Right lobe of liver (tissue), 6 donors: ENCODE results near the gene DAAM1. TPM values are rescaled to one million over a fixed set of nuclear protein-coding genes. Genes with fewer than 3 reads are reported as not detected.

Experiments used
- ATAC-seq, 4 donors: fragments of 200-7000 bp; cut with Tn5 transposase; one replicate each; pipeline ENCODE4 v1.9.1; 2020; ENCODE audit warnings: mild to moderate bottlenecking in 4 of 4, moderate library complexity in 4 of 4
- DNase-seq, 3 donors: peaks; one replicate each; pipeline ENCODE4 v3.0.0-alpha.2; 2020
- H3K27ac ChIP-seq, 3 donors: fragments of 200-600 bp; one replicate each; pipeline ENCODE4 v1.8.0; 2022
- H3K27me3 ChIP-seq, 2 donors: fragments of 200-600 bp; one replicate each; pipeline ENCODE4 v1.8.0; 2022
- H3K36me3 ChIP-seq, 4 donors: fragments of 200-600 bp; sonication (generic) in 1 of 4; one replicate each; pipeline versions ENCODE4 v1.5.1 to v1.8.0; 2017 to 2022; ENCODE audit warnings: control low read depth in 1 of 4
- H3K4me1 ChIP-seq, 4 donors: fragments of 200-600 bp; sonication (generic) in 1 of 4; one replicate each; pipeline versions ENCODE4 v1.5.1 to v1.8.0; 2017 to 2022; ENCODE audit warnings: control low read depth in 1 of 4
- H3K4me3 ChIP-seq, 3 donors: fragments of 200-600 bp; one replicate each; pipeline ENCODE4 v1.8.0; 2022
- H3K9me3 ChIP-seq, 4 donors: fragments of 200-600 bp; sonication (generic) in 1 of 4; one replicate each; pipeline versions ENCODE4 v1.5.1 to v1.8.0; 2017 to 2022; ENCODE audit warnings: control low read depth in 1 of 4
- CTCF ChIP-seq, 4 donors: fragments of 200-600 bp in 3 of 4; fragments of 450-650 bp in 1 of 4; IDR thresholded peaks; one replicate each; pipeline versions ENCODE4 v1.5.1 to v1.8.0; 2016 to 2022; ENCODE audit warnings: antibody characterized with exemption in 4 of 4, mild to moderate bottlenecking in 2 of 4
- POLR2A ChIP-seq: fragments of 450-650 bp; IDR thresholded peaks from one replicate; pipeline ENCODE4 v1.6.1; 2017; ENCODE audit warnings: antibody characterized with exemption, mild to moderate bottlenecking
- WGBS: methylation state at CpG from one replicate; pipeline ENCODE4 v1.1.6; 2018; ENCODE audit warnings: low coverage, low lambda C conversion rate; ENCODE audit not compliant: insufficient coverage; ENCODE audit errors: missing lambda C conversion rate; 5-methylcytosine and 5-hydroxymethylcytosine counted together
- intact Hi-C, 2 donors: fragments of 100-400 bp; cut with DNase I; formaldehyde crosslinking; loops; one replicate each; pipeline versions ENCODE4 v1.11.2 to v1.14.1; 2022
- total RNA-seq, 6 experiments: library from RNA; depleted of rRNA in 2 of 6; stranded (reverse); fragments of >200 nt in 2 of 6; fragmentation: NEBNext Ultra II Directional in 3 of 6; extraction: Animal tissue kit (Norgen Biotek cat#: 25700) in 3 of 6; gene quantifications; one replicate each; pipeline versions ENCODE4 v1.1.0 to v1.2.4, GENCODE V29; 2016 to 2023
- donor health status: DM: no; HTN: yes; CAD: no.
- donor health status: DM: no; HTN: no; CAD: no.
- donor health status: DM: no; HTN: no; CAD: no.
- donor health status: DM: no; HTN: yes; CAD: no.
- donor health status: DM: no; HTN: yes; CAD: no.

DAAM1 gene
- total RNA-seq, 6 experiments from 2014 or later: 17.2 to 43.6 (median 25.3) TPM

- H3K9me3 ChIP-seq: no peaks in the 10 kb centered on the region
- H3K27me3 ChIP-seq: no peaks in the 10 kb centered on the region
- H3K4me1 ChIP-seq: peaks cover 0 to 7% (median 0%) of the 10 kb centered on the region in 4 donors
- no peak overlapping the region for H3K4me3 ChIP-seq
- H3K27ac ChIP-seq: no peak overlapping the region
- TF ChIP-seq CTCF (IDR thresholded peaks at IDR 0.05): no peak
- TF ChIP-seq POLR2A: no peak
- H3K36me3 ChIP-seq: peaks cover 0 to 10% (median 0%) of the 10 kb centered on the region in 4 donors
- 81% methylated on average over 6 of the region's 6 CpGs for WGBS
- intact Hi-C loops: no loop called here
- ATAC-seq: no peak
- no peak for DNase-seq
Observed at GRCh38 chr14:59339524-59340330, 151.3 kb downstream of the DAAM1 start.

- no peaks in the 10 kb centered on the region for H3K4me1 ChIP-seq
Observed at GRCh38 chr14:59341858-59342477, 153.5 kb downstream of the DAAM1 start.

GRCh38 chr14:59342516-59343484 lies 154.3 kb downstream of the DAAM1 start:
- WGBS: 94% methylated on average over 11 of the region's 11 CpGs
- Histone ChIP-seq H3K36me3 (peaks cover 0 to 11% (median 0%) of the 10 kb centered on the region in 4 donors), H3K4me3 (no peak overlapping the region), H3K27ac (no peak overlapping the region), H3K4me1 (no peaks in the 10 kb centered on the region), H3K9me3 (no peaks in the 10 kb centered on the region), H3K27me3 (no peaks in the 10 kb centered on the region)
- intact Hi-C loops: no loop called here
- DNase-seq: no peak
- no peak for ATAC-seq
- TF ChIP-seq POLR2A (no peak), CTCF (IDR thresholded peaks at IDR 0.05) (no peak)

More at GRCh38 chr14:59341858-59342477, 153.5 kb downstream of the DAAM1 start:
- Histone ChIP-seq H3K4me3 (no peak overlapping the region), H3K36me3 (peaks cover 0 to 10% (median 0%) of the 10 kb centered on the region in 4 donors), H3K27ac (no peak overlapping the region), H3K27me3 (no peaks in the 10 kb centered on the region), H3K9me3 (no peaks in the 10 kb centered on the region)
- no peak for DNase-seq
- TF ChIP-seq POLR2A: no peak
- no peak for TF ChIP-seq CTCF (IDR thresholded peaks at IDR 0.05)
- intact Hi-C loops: no loop called here
- 96% methylated on average over 4 of the region's 4 CpGs for whole genome bisulfite sequencing
- no peak for ATAC-seq

- no peak for DNase-seq
- intact Hi-C loops: no loop called here
- WGBS: 79% methylated on average over 3 of the region's 3 CpGs
- peaks cover 0 to 19% (median 0%) of the 10 kb centered on the region in 4 donors for H3K36me3 ChIP-seq
- H3K9me3 ChIP-seq: no peaks in the 10 kb centered on the region
- TF ChIP-seq CTCF (IDR thresholded peaks at IDR 0.05): no peak
- no peak for TF ChIP-seq POLR2A
- H3K27ac ChIP-seq: no peak overlapping the region
- H3K27me3 ChIP-seq: no peaks in the 10 kb centered on the region
- no peaks in the 10 kb centered on the region for H3K4me1 ChIP-seq
- no peak overlapping the region for H3K4me3 ChIP-seq
- no peak for ATAC-seq
Observed at GRCh38 chr14:59343585-59343984, 155.1 kb downstream of the DAAM1 start.
